GM19099 (cell line): ENCODE data around the gene SNX13.

Experiments
- POLR2A ChIP-seq: IDR thresholded peaks from 3 replicates; pipeline ENCODE4 v1.6.1; 2011; ENCODE audit warnings: low read depth; ENCODE audit not compliant: insufficient read length; ENCODE audit errors: extremely low read depth

The SNX13 gene

GRCh38 chr7:17934612-17935240 lies 5.6 kb downstream of the SNX13 start:
- TF ChIP-seq POLR2A = no peak

- no peak for TF ChIP-seq POLR2A
Observed at GRCh38 chr7:17934094-17934493, 6.2 kb downstream of the SNX13 start.

- TF ChIP-seq POLR2A = no peak
Observed at GRCh38 chr7:17932770-17933169, 7.5 kb downstream of the SNX13 start.

GRCh38 chr7:17931069-17931468 lies 9.2 kb downstream of the SNX13 start:
- no peak for TF ChIP-seq POLR2A

- TF ChIP-seq POLR2A = no peak
Observed at GRCh38 chr7:17930546-17930945, 9.7 kb downstream of the SNX13 start.

- TF ChIP-seq POLR2A = no peak
Observed at GRCh38 chr7:17929647-17930395, 10.5 kb downstream of the SNX13 start.

- no peak for TF ChIP-seq POLR2A
Observed at GRCh38 chr7:17928055-17928454, 12.2 kb downstream of the SNX13 start.

GRCh38 chr7:17921857-17922416 lies 18.4 kb downstream of the SNX13 start:
- no peak for TF ChIP-seq POLR2A

- no peak for TF ChIP-seq POLR2A
Observed at GRCh38 chr7:17917842-17918241, 22.5 kb downstream of the SNX13 start.

- TF ChIP-seq POLR2A = no peak
Observed at GRCh38 chr7:17916786-17917185, 23.5 kb downstream of the SNX13 start.

- TF ChIP-seq POLR2A = no peak
Observed at GRCh38 chr7:17915796-17916195, 24.5 kb downstream of the SNX13 start.

- TF ChIP-seq POLR2A = no peak
Observed at GRCh38 chr7:17915168-17915567, 25.1 kb downstream of the SNX13 start.

- TF ChIP-seq POLR2A = no peak
Observed at GRCh38 chr7:17913250-17913649, 27.0 kb downstream of the SNX13 start.

- TF ChIP-seq POLR2A = no peak
Observed at GRCh38 chr7:17912536-17913235, 27.6 kb downstream of the SNX13 start.

GRCh38 chr7:17912050-17912449 lies 28.2 kb downstream of the SNX13 start:
- no peak for TF ChIP-seq POLR2A
